ENCODE results near the gene LRRC59. TPM values are rescaled to one million over a fixed set of nuclear protein-coding genes. Genes with fewer than 3 reads are reported as not detected.
"Not testable (repeated sequence)": the region's sequence is repeated elsewhere in the genome, so short reads cannot be mapped to it uniquely, and the experiment has no call there.

The LRRC59 gene
- total RNA-seq, 1 donor from 2014 or later, result 33.6 TPM

DNA sequence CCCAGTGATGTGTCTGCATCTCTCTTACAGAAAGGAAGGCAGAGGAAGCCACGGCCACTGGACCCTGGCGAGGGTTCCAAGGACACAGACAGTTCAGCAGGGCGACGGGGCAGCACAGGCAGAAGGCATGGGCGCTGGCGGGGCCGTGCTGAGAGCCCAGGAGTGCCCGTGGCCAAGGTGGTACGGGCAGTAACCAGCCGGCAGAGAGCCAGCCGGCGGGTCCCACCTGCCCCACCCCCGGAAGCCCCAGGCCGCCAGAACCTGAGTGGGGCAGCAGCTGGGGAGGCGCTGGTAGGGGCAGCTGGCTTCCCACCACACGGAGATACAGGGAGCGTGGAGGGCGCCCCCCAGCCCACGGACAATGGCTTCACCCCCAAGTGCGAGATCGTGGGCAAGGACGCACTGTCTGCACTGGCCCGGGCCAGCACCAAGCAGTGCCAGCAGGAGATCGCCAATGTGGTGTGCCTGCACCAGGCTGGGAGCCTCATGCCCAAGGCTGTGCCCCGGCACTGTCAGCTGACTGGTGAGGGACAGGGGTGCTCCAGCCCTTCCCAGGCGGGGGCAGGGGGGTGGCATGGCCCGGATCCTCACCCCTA lies 43.6 kb downstream of the LRRC59 start:
- ATAC-seq, result no peak
- intact Hi-C loops (cut with DNase I), result no loop called here

DNA sequence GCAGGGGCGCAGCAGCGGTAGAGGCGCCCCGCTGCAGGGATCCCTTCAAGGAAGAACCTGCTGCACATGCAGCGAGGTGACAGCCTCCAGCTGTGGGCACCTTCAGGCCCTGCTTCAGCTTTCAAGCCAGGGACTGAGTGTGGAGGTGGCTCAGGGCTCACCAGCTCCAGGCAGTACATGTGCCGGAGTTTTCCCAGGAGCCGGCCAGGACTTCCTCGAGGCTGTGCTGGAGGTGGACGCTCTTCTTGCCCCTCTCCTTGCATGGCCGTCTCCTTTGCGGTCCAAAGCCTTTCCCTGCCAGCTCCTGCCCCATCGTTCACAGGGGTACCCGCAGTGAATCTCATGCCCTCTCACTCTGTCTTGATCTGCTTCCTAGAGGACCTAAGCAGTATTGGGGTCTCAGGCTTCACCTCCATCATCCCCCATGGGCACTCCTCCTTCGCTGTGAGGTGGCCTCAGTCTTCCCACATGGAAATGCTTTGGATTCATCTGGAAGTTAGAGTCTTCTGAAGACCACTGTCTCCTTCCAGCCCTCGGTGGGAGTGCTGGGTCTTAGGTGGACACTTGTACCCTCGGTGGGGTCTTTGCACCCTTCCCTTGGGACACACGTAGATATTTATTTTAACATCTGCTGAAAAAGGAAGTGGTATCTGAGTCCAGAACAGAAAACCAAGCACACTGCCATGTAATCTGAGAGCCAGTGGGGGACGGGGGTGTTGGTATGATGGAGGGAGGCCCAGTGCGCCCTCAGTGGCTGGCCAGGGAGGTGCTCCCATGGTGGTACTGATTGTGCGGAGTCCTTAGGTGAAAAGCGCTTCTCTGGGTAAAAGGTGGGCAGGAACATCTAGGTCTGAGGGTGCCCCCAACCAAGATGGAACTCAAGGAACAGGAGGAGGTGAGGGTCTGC lies 44.4 kb downstream of the LRRC59 start:
- no peak for ATAC-seq
- intact Hi-C loops (cut with DNase I), result no loop called here
- no peak for DNase-seq (ENCODE audit: low spot score)

More for the DNA sequence above, 43.6 kb downstream of the LRRC59 start:
- DNase-seq (ENCODE audit: low spot score), result peak; percentile 53

- intact Hi-C loops (cut with DNase I), result no loop called here
- DNase-seq (ENCODE audit: low spot score), result no peak
- ATAC-seq, result no peak
Observed at GRCh38 chr17:50352072-50352692, 45.1 kb downstream of the LRRC59 start.

DNA sequence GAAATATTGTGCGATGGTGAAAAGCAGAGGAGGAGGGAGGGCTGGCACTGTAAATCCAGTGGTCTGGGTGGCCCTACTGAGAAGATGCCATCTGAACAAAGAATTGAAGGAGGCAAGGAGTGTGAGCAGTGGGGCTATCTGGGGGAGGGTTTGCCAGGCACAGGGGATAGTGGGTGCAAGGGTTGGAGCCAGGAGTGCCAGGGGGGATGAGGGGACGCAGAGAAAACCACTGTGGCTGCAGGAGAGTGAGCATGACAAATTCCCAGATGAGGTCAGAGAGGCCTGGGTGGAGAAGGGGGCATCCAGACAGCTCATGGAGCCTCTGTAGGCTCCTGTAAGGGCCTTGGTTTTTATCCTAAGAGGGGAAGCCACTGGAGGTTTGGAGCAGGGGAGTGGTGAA lies 46.6 kb downstream of the LRRC59 start:
- DNase-seq (ENCODE audit: low spot score) (no peak), ATAC-seq (no peak)
- intact Hi-C loops (cut with DNase I), result no loop called here

DNA sequence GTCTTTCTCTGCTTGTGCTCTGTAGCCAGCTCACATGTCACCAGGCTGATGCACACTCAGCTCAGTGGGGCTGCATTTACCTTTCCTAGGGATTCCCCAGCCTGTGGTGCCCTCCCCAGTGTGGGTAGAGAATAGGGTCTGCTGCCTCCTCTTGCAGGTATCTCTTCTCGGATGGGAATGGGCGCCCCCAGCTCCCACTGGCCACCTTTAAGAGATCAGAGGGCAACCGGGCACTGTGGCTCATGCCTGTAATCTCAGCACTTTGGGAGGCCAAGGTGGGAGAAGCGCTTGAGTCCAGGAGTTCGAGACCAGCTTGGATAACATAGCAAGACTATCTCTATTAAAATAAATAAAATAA lies 48.1 kb downstream of the LRRC59 start:
- ATAC-seq, result no peak
- intact Hi-C loops (cut with DNase I), result no loop called here
- DNase-seq (ENCODE audit: low spot score), result peak; percentile 38

- no peak for ATAC-seq
- intact Hi-C loops (cut with DNase I), result no loop called here
- DNase-seq (ENCODE audit: low spot score), result no peak
Observed at GRCh38 chr17:50348522-50349242, 48.6 kb downstream of the LRRC59 start.

- intact Hi-C loops (cut with DNase I), result no loop called here
- DNase-seq (ENCODE audit: low spot score) (no peak), ATAC-seq (no peak)
Observed at GRCh38 chr17:50347894-50348291, 49.4 kb downstream of the LRRC59 start.

GRCh38 chr17:50347117-50347893 lies 50.0 kb downstream of the LRRC59 start:
- ATAC-seq (peak; percentile 8), DNase-seq (ENCODE audit: low spot score) (no peak)
- intact Hi-C loops (cut with DNase I), result no loop called here

GRCh38 chr17:50346313-50347116 lies 50.8 kb downstream of the LRRC59 start:
- peak; percentile 37 for ATAC-seq
- intact Hi-C loops (cut with DNase I), result no loop called here
- DNase-seq (ENCODE audit: low spot score), result peak; percentile 74

- DNase-seq (ENCODE audit: low spot score) (peak; percentile 91), ATAC-seq (peak; percentile 91)
- intact Hi-C loops (cut with DNase I), result no loop called here
Observed at GRCh38 chr17:50345432-50346312, 51.7 kb downstream of the LRRC59 start, which contains the start of gene XYLT2. TSS of gene XYLT2 (plus strand) at chr17:50346126. CDS start at chr17:50346141, 15 bp downstream.

DNA sequence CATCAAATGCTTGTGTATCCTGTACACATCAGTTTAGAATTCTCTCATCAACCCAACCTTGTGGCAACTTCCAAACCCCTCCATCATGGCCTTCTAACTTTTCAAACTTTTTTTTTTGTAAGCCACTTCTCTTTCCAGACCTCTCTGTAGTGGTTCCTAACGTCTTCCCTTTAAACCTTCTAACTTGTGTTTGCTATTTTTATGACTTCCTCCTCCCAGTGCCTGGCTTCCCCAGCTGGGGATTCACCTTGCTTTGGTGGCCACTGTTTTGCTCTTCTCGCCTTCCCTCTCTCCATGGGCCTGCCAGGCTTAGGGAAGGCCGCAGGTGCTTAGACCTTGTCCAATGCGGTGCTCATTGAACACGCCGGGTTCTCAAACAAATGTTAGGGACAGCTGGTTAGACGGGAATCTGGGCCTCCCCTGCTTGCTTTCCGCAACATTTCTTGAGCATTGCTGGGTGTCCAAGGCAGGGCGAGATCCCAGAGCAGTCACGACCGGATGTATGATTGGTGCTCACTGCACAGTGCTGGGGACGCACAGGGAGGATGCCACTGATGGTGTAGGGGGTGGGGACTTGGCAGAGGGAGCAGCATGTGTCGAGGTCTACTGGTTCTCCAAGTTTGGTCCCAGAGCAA lies 52.5 kb downstream of the LRRC59 start:
- ATAC-seq, result peak; percentile 13
- intact Hi-C loops (cut with DNase I), result no loop called here
- DNase-seq (ENCODE audit: low spot score), result no peak

- intact Hi-C loops (cut with DNase I), result no loop called here
- no peak for DNase-seq (ENCODE audit: low spot score)
- no peak for ATAC-seq
Observed at GRCh38 chr17:50339381-50339780, 57.9 kb downstream of the LRRC59 start.

DNA sequence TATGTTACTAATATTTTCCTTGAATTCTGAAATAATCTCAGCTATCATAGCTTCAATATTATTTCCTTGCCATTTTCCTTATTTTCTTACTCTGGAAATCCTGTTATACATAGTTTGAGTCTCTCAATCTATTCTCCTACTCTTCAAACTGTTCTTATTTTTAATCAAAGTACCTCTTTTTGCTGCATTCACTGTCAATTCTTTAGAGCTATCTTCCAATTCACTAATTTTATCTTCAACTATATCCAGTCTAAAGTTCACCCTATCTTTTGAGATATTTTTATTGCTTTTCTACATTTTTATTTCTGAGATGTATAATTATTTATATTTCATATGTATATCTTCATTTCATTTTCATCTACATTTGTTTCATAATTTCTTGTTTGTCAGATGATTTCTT lies 58.7 kb downstream of the LRRC59 start:
- intact Hi-C loops (cut with DNase I), result no loop called here
- DNase-seq (ENCODE audit: low spot score), result no peak
- ATAC-seq, result no peak

DNA sequence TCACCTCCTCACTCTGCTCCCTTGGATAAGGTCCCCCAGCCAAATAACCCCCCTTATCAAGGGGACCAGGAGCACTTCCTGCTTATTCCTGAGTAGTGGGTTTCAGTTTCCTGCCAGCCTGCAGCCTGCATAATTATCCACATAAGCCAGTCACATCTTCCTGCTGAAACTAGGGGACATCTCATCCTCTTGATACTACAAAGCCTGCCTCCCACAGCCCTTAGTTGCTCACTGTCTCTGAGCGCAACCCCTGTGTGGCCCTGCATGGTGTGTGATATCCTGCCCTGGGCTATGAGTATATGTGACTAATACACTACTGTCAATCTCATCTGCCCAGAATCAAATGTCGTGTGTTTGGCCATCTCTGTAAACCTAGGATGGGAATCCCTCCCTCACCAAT lies 59.4 kb downstream of the LRRC59 start:
- ATAC-seq (no peak), DNase-seq (ENCODE audit: low spot score) (no peak)
- intact Hi-C loops (cut with DNase I), result no loop called here

DNA sequence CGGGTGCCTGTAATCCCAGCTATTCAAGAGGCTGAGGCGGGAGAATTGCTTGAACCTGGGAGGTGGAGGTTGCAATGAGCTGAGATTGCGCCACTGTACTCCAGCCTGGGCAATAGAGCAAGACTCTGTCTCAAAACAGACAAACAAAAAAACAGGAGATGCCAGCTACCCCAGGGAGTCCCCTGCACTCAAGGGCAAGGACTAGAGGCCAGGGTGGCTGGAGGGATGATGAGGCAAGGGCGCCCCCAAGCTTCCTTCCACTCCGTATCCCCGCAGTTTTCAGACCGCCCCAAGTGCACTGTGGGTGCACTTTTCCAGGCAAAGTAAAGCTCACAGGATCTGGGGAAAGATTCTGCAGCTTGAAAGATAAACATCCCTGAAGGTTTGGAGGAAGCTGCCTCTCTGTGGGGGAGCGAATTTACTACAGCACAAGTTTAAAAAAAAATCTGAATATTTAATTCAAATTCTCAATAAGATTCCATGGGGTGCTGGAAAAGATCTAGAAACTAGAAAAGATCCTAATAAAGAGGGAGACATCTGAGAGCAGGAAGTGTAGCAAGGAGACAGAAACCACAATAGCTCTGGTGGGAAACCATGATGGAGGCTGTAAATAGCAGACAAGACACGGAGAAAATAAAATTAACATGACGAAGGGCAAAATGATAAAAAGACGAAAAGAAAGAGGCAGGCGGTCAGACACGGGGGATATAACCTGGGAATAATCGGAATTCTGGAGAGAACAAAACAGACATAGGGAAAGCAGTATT lies 63.8 kb downstream of the LRRC59 start:
- intact Hi-C loops (cut with DNase I); DNase-seq (ENCODE audit: low spot score): not testable (repeated sequence)
- peak; percentile 38 for ATAC-seq

GRCh38 chr17:50332196-50332595 lies 65.1 kb downstream of the LRRC59 start:
- ATAC-seq (no peak), DNase-seq (ENCODE audit: low spot score) (no peak)
- intact Hi-C loops (cut with DNase I), result no loop called here

Measured in sciatic nerve (tissue), 2 donors.